Gastroesophageal sphincter (tissue), 3 donors: ENCODE results near the gene NTMT1.

Source experiments
- CTCF ChIP-seq, 4 experiments: fragments of 200-600 bp in 2 of 4; fragments of 450-650 bp in 2 of 4; sonication (generic) in 1 of 4; IDR thresholded peaks; one replicate each; pipeline ENCODE4 v1.5.1; 2017 to 2019; ENCODE audit warnings: antibody characterized with exemption in 4 of 4, mild to moderate bottlenecking in 2 of 4, moderate library complexity in 2 of 4
- EP300 ChIP-seq: sonication (generic); formaldehyde crosslinking; IDR thresholded peaks from one replicate; pipeline ENCODE4 v1.6.1; 2017; ENCODE audit warnings: antibody characterized with exemption, mild to moderate bottlenecking
- POLR2A ChIP-seq, 2 donors: fragments of 450-650 bp; IDR thresholded peaks; one replicate each; pipeline ENCODE4 v1.6.1; 2017; ENCODE audit warnings: antibody characterized with exemption in 2 of 2, mild to moderate bottlenecking in 2 of 2, moderate library complexity in 1 of 2
- POLR2AphosphoS5 ChIP-seq: sonication (generic); formaldehyde crosslinking; IDR thresholded peaks from one replicate; pipeline ENCODE4 v1.6.1; 2017; ENCODE audit warnings: antibody characterized with exemption

DNA sequence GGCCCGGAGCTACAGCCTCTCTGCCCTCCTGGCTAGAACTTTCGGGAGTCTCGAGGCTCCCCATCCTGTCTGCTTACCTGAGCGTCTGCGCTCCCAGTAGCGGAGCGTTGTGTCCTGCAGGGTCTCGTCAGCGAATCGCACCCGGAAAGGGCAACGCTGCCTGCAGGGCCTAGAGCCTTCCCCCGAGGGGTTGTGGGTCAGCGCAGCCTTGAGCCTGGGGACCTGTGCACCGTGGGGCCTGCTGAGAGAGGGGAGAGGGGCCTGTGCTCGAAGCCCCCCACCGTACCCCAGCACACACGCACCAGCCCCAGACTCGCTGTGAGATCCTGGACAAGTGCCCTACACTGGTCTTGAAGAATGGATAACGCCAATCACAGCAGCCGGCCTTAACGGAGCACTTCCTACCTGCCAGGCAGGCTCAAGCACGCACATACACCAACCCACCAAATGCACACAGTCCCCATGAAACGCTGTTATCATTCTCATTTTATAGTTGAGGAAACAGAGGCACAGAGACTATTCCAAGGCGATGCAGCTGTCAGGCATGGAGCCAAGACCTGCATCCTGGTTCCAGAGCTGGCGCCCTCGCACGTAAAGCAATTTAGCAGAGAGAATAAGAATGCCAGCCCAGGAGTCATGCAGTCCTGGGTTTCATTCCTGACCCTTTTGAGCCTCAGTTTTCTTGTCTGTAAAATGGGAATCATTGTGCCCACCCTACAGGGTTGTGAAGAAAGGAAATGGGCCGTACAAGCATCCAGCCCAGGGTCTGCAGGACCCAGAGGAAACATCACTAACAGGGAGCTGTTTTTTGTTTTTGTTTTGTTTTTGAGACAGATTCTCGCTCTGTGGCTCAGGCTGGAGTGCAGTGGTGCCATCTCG lies 10.3 kb upstream of the NTMT1 start:
- TF ChIP-seq POLR2A (IDR thresholded peaks at IDR 0.05) = no peak
- TF ChIP-seq CTCF (IDR thresholded peaks at IDR 0.05) = no peak
- TF ChIP-seq EP300 = no peak
- TF ChIP-seq POLR2AphosphoS5 = no peak
